Daoy (cell line): Measurements from ENCODE around the gene CHCHD3. TPM values are rescaled to one million over a fixed set of nuclear protein-coding genes. Genes with fewer than 3 reads are reported as not detected.

Experiments used
- DNase-seq: peaks from one replicate; pipeline ENCODE4 v3.0.0-alpha.2; 2015; ENCODE audit warnings: low read depth
- total RNA-seq: library from RNA; depleted of rRNA; stranded (reverse); fragments of >200 nt; shearing (Covaris generic); gene quantifications from 2 replicates; pipeline ENCODE4 v1.2.3, GENCODE V29; 2014; rRNA removed

Gene CHCHD3
- total RNA-seq, 1 experiment from 2014 or later = 280 TPM

- no peak for DNase-seq
Measured at GRCh38 chr7:132745510-132745909, 336.4 kb downstream of the CHCHD3 start.

GRCh38 chr7:132743974-132744373, 337.9 kb downstream of the CHCHD3 start:
- DNase-seq = no peak

- DNase-seq = peak; percentile 88
Measured at GRCh38 chr7:132742189-132742612, 339.7 kb downstream of the CHCHD3 start.

GRCh38 chr7:132740176-132740575, 341.7 kb downstream of the CHCHD3 start:
- no peak for DNase-seq

GRCh38 chr7:132739271-132739955, 342.5 kb downstream of the CHCHD3 start:
- peak; percentile 90 for DNase-seq

- DNase-seq = peak; percentile 95
Measured at GRCh38 chr7:132738254-132738653, 343.6 kb downstream of the CHCHD3 start.

GRCh38 chr7:132735476-132735875, 346.4 kb downstream of the CHCHD3 start:
- no peak for DNase-seq

Other genes with a start within 250 kb of the CHCHD3 start
- 36.9 and 39.7 TPM in 2 replicates for gene EXOC4, start 171.0 kb upstream of the CHCHD3 start, total RNA-seq